NCI-H345 treated with DMSO at 0.1 percent for 48 hours (cell line): ENCODE data around the gene ZNF385B.

ENCODE experiments used
- DNase-seq: peaks from one replicate; lab custom pipeline; 2025; ENCODE audit not compliant: unreplicated experiment; lab: John Stamatoyannopoulos, UW

The ZNF385B gene

GRCh38 chr2:179856205-179856604 lies 5.2 kb downstream of the ZNF385B start:
- no peak for DNase-seq

DNA sequence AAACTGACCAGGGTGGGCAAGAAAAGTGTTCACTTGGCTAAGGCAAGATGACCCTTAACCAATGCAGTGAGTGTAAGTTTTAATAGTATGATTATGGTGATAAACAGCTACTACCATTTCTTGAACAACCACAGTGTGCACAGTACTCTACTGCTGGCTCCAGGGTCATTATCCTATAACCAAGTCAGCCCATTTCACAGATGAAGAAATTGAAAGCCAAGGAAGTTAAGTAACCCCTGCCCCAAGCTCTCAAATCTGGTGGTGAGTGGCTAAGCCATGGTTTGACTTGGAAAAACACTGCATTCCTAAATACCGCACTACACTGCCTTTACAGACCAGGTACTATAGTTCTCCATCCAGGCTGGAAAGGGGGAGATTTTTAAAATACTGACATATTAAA lies 5.7 kb downstream of the ZNF385B start:
- DNase-seq, result no peak

- DNase-seq, result no peak
Observed at GRCh38 chr2:179854891-179855290, 6.5 kb downstream of the ZNF385B start.

DNA sequence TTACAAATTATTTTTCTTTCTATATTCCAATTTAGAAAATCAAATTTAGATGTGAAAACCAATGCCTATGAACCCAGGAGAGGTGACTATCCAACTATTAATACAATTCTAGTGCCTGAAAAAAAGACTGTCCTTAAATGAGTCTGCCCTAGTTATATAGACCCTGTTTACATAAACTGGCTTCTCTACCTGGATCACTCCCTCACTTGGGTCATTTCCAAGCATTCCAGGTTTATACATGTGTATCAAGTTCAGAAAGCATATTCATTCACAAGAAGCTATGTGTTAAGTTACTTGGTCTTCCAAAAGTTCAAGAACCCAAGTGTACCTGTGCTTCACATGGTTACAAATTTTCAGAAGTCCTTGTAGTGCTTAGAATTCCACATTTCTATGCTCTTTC lies 8.3 kb downstream of the ZNF385B start:
- no peak for DNase-seq

DNA sequence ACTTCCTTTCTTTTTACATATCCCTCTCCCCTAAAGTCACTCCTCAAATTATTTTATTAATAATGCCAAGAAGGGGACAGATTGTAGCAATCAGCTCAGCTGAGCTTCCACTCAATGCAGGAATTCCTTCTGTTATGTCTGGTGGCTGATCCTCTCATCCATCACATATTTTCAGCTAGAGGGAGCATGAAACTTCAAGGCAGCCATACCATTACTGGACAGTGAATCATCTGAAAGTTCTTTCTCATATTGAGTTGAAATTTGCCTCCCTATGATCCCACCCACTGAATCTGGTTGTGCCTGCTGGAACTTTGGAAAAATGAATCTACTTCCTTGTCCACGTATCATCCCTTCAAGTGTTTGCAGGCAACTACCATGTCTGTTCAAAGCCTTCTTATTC lies 11.2 kb downstream of the ZNF385B start:
- DNase-seq, result no peak

GRCh38 chr2:179849719-179850118 lies 11.7 kb downstream of the ZNF385B start:
- DNase-seq, result no peak

DNA sequence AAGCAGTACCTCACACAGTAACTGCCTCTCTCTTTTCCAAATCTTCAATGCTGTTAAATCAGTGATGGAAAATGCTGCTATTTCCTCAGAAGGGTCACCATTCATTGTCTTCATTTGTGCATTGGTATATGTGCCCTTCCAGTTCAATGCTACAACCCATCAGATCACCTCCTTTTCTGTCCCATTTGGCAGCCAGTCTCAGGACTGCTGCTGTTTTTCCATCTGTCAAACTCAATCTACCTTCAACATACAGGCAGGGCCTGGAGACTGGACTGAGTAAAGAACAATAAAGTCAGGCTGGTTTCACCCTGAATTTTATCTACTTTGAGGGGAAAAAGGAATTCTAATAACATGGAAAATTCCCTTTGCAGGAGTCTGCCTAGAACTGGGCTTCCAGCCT lies 17.9 kb downstream of the ZNF385B start:
- DNase-seq, result no peak

DNA sequence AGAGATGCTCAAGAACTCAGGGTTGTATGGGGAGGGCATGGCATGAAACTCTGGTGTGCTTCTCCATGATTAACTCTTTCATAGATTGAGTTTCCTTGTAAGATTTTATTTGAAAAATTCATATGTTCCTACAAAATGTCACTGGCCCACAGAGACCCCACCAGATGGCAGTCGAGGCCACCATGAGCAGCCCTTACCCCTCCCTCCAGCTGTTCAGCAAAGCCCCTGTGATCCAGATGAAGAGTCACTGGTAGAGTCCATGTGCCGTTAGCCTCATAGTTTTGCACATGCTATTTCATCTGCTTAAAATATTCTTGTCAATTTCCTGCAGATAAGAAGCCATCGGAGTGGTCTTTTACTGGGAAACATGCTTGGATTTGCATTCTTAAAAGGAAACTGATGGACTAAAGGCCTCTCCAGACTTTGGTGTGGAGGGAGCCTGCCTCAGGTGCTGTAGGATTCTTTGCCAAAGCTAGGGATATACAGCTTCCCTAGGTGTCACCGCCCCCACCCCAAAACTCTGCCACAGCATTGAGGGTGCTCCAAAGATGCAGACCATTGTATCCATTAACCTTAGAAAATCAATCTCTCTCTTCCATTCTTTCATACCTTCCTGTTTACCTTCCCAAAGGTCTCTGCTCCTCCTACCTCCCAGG lies 18.8 kb downstream of the ZNF385B start:
- no peak for DNase-seq

DNA sequence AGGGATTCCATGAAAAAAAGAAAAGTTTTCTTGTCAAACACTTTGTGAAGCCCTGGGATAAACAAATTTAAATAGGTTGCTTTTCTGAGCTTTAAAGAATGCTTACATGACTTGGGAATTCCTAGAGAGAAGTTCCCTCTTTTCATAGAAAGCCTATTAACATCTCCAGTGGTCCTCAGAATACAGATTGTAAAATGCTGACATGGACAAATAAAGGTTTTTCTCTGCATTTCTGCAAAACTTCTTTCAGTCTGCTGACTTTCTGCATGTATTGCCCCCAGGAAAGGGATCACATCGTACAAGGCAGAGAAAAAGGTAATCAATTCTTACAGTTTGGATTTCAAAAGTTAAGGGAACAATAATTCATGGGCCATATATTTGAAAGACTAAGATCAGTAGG lies 20.6 kb downstream of the ZNF385B start:
- no peak for DNase-seq

DNA sequence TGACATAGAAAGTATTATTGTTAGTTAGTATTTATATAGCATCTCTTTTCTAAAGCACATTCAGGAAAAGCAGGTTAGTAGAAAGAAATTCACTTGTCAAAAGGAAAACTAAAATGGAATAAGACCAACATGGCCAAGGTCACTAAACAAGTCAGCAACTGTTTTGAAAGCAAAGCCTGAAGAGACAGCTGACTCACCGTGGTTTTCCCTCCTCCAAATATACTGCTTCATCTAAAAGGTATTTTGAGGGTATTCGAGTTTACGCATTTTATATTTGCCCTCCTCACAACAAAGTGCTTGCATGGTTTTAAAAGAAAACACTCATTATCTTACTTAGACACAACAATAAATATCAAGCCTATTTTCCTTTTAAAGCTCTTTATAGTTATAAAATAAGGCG lies 24.0 kb downstream of the ZNF385B start:
- DNase-seq, result no peak

- no peak for DNase-seq
Observed at GRCh38 chr2:179830043-179830787, 31.2 kb downstream of the ZNF385B start.

DNA sequence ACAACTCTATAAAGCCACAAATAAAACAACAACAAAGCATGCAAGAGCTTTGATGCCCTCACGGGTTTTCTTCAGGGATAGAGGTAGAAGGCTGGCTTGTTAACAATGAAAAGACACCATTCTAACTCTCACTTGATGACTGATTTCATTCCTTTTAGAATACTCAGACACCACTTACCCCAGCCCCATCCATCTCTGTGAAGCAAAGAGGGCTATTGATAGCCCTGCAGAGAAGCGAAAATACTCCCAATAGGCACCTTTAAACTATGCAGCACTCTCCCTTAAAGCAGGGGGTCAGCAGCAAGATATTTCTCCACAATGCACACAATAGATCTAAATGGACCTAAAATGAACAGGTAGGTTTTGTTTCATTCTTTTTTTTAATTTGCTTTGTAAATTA lies 35.1 kb downstream of the ZNF385B start:
- no peak for DNase-seq

- no peak for DNase-seq
Observed at GRCh38 chr2:179825494-179825893, 35.9 kb downstream of the ZNF385B start.

GRCh38 chr2:179824961-179825360 lies 36.5 kb downstream of the ZNF385B start:
- no peak for DNase-seq

- DNase-seq, result no peak
Observed at GRCh38 chr2:179822540-179822939, 38.9 kb downstream of the ZNF385B start.

DNA sequence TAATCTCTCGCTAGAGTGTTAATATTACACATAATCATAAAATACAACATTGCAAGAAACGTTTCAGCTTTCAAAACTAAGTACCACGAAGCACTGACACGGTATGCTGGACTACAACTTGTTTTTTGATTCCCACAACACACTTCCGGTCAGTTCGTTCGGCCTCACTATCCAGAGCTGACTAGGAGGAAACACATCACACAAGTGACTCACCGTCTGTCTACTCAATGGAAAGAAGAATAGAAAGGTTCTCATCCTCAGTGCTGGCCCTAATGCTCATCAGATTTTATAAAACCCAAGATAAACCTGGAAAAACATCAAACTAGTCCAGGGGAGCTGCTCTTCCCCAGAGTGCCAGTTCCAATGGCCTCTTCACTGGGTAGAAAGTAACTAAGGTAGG lies 42.9 kb downstream of the ZNF385B start:
- no peak for DNase-seq

DNA sequence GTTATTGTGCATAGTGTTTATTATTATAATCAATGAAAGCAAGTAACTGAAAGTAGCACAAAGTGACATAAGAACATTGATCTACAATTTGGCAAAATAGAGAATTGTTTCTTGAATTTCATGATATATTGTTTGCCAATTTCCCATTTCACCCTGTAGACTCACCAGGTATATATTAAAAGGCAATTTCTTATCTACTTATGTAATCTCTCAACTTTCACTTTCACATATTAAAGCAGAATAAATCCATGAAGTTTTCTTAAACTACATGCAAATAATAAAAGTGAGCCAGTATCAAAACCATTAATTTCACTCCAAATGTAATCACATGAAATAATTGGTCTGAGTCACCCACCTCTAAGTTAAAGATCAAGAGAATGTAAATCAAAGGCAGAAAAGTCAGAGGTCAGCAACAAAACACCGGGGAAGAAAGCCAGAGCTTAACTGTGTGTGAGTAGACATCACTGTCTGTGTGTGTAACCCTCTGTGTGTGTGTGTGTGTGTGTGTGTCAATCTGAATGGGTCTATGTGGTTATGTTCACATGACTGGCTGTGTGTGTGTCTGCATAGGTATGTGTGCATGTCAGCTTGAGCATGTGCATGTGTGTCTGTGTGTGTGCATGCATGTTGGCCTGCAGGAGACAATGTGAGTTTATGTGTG lies 44.1 kb downstream of the ZNF385B start:
- DNase-seq, result no peak

DNA sequence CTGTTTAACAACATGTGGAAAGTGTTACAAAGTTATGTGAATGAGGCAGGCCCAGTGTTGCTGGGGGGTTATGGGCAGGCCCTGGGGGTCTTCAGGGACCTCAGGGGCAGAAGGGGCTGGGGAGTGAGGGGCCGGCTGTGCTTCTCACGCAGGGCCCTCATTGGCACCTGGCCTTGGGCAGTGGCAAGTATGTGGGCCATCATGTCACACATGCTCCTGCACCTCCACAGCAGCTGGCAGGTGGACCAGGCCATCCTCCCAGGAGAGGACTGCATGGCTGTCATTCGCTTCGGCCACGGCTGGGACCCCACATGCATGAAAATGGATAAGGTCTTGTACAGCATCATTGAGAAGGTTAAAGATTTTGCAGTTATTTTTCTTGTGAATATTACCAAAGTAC lies 47.4 kb downstream of the ZNF385B start:
- DNase-seq, result no peak

DNA sequence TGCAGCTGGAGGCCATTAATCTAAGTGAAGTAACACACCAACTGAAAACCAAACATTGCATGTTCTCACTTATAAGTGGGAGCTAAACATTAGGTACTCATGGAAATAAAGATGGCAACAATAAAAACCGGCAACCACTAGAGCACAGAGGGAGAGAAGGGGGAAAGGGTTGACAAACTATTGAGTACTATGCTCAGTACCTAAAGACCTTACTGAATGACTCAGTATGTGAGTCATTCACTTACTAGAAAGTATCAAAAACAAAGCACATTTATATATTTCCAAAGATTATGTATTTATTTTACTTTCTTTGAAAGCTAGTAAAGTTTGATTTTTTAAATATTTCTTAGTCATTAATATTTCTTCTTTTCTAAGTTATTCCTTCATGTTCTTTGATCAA lies 48.9 kb downstream of the ZNF385B start:
- no peak for DNase-seq

DNA sequence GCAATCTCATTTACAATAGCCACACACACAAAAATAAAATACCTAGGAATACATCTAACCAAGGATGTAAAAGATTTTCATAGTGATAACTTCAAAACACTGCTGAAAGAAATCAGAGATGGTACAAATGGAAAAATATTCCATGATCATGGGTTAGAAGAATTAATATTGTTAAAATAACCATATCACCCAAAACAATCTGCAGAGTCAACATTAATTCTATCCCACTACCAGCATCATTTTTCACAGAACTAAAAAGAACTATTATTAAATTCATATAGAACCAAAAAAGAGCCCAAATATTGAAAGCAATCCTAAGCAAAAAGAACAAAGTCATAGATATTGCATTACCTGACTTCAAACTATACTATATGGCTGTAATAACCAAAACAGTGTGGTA lies 50.4 kb downstream of the ZNF385B start:
- no peak for DNase-seq

DNA sequence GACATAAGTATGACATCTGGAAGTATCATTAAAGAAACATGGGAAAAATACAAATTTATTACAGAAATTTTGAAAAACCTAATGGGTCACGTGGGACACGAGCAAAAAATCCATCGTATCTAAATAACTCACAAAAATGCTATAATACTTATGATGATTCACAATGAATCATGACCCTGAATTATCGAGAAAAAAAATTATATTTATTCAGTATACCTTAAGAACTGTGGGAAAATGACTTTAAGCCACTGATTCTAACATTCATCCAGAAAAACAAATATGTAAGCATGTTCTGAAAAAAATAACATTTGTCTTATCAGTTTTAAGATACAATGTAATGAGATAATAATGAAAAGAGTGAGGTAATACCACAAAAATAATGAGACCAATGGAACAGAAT lies 51.8 kb downstream of the ZNF385B start:
- no peak for DNase-seq

GRCh38 chr2:179805001-179805400 lies 56.4 kb downstream of the ZNF385B start:
- DNase-seq, result no peak
